ENCODE measurements around the gene ASIC5. TPM values are rescaled to one million over a fixed set of nuclear protein-coding genes. Genes with fewer than 3 reads are reported as not detected.

The ASIC5 gene
- total and polyA plus RNA-seq, 9 donors, result not detected

DNA sequence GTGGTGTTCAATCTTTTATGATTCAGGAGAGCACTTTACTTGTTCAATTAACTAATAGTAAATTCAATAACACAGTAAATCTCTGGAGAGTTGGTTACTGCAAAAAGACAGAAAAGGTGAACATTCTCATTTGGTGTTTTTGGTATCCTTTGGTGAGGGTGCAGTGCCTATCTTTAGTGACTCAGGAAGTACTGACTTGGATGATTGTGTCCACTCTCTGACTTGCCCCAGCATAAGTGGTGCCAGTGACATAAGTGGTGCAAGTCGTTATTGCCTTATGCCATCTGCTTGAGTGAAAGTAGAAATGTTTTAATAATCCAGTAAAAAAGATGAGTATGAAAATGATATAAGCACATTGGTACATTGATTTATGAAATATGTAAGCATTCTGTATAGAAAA, 80.2 kb downstream of the ASIC5 start:
- H3K4me3 ChIP-seq, result no peak overlapping the region
- TF ChIP-seq POLR2A (IDR thresholded peaks at IDR 0.05) (no peak), EP300 (IDR thresholded peaks at IDR 0.05) (no peak)
- TF ChIP-seq, protein P1, sequence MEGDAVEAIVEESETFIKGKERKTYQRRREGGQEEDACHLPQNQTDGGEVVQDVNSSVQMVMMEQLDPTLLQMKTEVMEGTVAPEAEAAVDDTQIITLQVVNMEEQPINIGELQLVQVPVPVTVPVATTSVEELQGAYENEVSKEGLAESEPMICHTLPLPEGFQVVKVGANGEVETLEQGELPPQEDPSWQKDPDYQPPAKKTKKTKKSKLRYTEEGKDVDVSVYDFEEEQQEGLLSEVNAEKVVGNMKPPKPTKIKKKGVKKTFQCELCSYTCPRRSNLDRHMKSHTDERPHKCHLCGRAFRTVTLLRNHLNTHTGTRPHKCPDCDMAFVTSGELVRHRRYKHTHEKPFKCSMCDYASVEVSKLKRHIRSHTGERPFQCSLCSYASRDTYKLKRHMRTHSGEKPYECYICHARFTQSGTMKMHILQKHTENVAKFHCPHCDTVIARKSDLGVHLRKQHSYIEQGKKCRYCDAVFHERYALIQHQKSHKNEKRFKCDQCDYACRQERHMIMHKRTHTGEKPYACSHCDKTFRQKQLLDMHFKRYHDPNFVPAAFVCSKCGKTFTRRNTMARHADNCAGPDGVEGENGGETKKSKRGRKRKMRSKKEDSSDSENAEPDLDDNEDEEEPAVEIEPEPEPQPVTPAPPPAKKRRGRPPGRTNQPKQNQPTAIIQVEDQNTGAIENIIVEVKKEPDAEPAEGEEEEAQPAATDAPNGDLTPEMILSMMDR (IDR thresholded peaks at IDR 0.05), result no peak
- 84 to 90% (median 88%) methylated on average over 1 of the region's 1 CpG for WGBS, 3 donors
- no peak overlapping the region for H3K27ac ChIP-seq
- no peaks in the 10 kb centered on the region for H3K4me1 ChIP-seq (ENCODE audit: insufficient read depth)
- no peak for DNase-seq
- H3K36me3 ChIP-seq, result no peaks in the 10 kb centered on the region
- intact Hi-C loops (cut with DNase I), result loop anchor here in 1 of 4 donors (10.0 kb wide), 1 partner anchor 341 kb away; no protein-coding TSS in a partner anchor
- H3K27me3 ChIP-seq, result no peaks in the 10 kb centered on the region
- H3K9me3 ChIP-seq, result no peaks in the 10 kb centered on the region

DNA sequence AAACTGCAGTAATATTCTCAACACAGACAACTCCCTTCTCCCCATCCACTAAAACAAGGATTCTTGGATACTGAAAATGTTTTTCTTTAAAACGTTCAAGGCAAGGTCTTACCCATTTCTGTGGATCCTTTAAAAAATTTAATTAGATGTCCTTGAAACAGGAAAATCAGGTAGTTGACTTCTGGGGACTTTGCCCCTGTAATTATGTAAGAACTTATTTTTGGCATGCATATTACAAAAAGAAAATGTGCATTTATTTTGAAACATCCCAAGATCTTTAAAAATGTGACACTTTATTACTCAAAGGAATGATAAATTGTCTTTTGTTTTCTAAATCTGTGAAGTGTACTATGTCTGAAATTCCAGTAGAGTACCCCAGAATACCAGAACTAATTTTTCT, 81.4 kb downstream of the ASIC5 start:
- Histone ChIP-seq H3K27ac (no peak overlapping the region), H3K36me3 (no peaks in the 10 kb centered on the region), H3K27me3 (no peaks in the 10 kb centered on the region), H3K9me3 (no peaks in the 10 kb centered on the region), H3K4me1 (ENCODE audit: insufficient read depth) (no peaks in the 10 kb centered on the region), H3K4me3 (no peak overlapping the region)
- TF ChIP-seq EP300 (IDR thresholded peaks at IDR 0.05) (no peak), POLR2A (IDR thresholded peaks at IDR 0.05) (no peak)
- TF ChIP-seq, protein P1 (IDR thresholded peaks at IDR 0.05), result no peak
- intact Hi-C loops (cut with DNase I), result loop anchor here in 1 of 4 donors (10.0 kb wide), 1 partner anchor 340 kb away; no protein-coding TSS in a partner anchor
- no peak for DNase-seq
- 2 to 10% (median 8%) methylated on average over 1 of the region's 1 CpG for WGBS, 3 donors

DNA sequence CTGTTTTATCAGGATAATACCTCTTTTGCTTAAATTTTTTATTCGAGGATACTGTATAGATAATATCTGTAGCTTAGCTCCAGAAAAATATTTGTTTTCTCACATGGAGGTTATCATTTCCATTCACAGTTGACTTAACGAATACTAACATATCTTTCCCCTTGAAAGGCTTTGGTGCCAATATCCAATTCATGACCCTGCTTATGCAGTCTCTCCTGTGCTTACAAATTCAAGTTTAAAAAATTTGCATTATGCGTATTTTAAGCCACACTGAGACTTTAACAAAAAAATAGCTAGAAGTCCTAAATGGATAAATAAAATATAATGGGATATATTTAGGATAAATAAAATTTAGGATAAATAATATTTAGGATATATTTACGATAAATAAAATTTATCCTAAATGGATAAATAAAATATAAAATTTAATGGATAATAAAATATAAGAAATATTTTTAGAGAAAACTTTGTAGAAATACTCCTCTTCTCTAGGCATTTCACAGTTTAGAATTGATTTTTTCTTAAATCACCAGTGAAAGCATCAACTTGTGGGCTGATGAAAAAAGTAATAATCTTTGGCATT, 84.7 kb downstream of the ASIC5 start:
- intact Hi-C loops (cut with DNase I), result loop anchor here in 1 of 4 donors (10.0 kb wide), 1 partner anchor 337 kb away; no protein-coding TSS in a partner anchor
- 92 to 94% (median 93%) methylated on average over 4 of the region's 4 CpGs for WGBS, 3 donors
- Histone ChIP-seq H3K27ac (no peak overlapping the region), H3K9me3 (no peaks in the 10 kb centered on the region), H3K36me3 (no peaks in the 10 kb centered on the region), H3K4me1 (ENCODE audit: insufficient read depth) (no peaks in the 10 kb centered on the region), H3K4me3 (no peak overlapping the region), H3K27me3 (no peaks in the 10 kb centered on the region)
- TF ChIP-seq EP300 (IDR thresholded peaks at IDR 0.05) (no peak), POLR2A (IDR thresholded peaks at IDR 0.05) (no peak)
- TF ChIP-seq, protein P1 (IDR thresholded peaks at IDR 0.05), result no peak
- no peak for DNase-seq

DNA sequence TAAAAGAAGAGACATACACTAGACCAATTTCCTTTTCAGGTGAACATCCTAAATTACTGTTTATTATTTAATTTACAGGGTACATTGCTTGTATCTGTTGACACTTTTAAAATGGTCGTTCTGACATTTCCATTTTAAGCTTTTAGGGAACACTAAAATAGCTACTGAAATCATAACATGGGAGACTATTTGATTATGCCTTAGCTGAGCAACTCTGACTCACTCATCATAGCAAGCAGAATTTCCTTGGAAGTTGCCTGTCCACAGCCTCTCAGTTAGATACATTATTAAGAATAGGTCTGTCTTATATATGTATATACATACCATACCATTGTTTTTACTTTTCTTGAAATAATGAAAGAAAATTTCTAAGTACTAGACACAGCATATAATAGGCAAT, 85.3 kb downstream of the ASIC5 start:
- no peak overlapping the region for H3K27ac ChIP-seq
- no peaks in the 10 kb centered on the region for H3K9me3 ChIP-seq
- H3K4me3 ChIP-seq, result no peak overlapping the region
- TF ChIP-seq, protein P1 (IDR thresholded peaks at IDR 0.05), result no peak
- TF ChIP-seq EP300 (IDR thresholded peaks at IDR 0.05) (no peak), POLR2A (IDR thresholded peaks at IDR 0.05) (no peak)
- H3K36me3 ChIP-seq, result no peaks in the 10 kb centered on the region
- intact Hi-C loops (cut with DNase I), result loop anchor here in 1 of 4 donors (10.0 kb wide), 1 partner anchor 336 kb away; no protein-coding TSS in a partner anchor
- WGBS, 3 donors, result 12 to 40% (median 18%) methylated on average over 1 of the region's 1 CpG
- no peaks in the 10 kb centered on the region for H3K27me3 ChIP-seq
- DNase-seq, result no peak
- no peaks in the 10 kb centered on the region for H3K4me1 ChIP-seq (ENCODE audit: insufficient read depth)

Other genes with a start within 250 kb of the ASIC5 start
- gene GUCY1A1, start 199.4 kb downstream of the ASIC5 start, total RNA-seq, result 10 to 100 TPM in 1 of 7 donors, 1 to 10 TPM in 6; 3.0 to 12.1 (median 6.2) TPM
- 10 to 100 TPM in 1 of 2 donors, 1 to 10 TPM in 1; 6.4 to 26.9 TPM for gene GUCY1A1, start 199.4 kb downstream of the ASIC5 start, polyA plus RNA-seq
- 1 to 10 TPM; 3.6 to 9.2 (median 5.5) TPM for gene GUCY1B1, start 107.3 kb downstream of the ASIC5 start, total RNA-seq
- 10 to 100 TPM in 1 of 2 donors, 1 to 10 TPM in 1; 7.7 to 17.9 TPM for gene GUCY1B1, start 107.3 kb downstream of the ASIC5 start, polyA plus RNA-seq
- under 1 TPM in 4 of 7 donors, not detected in 3; 0.43 to 0.69 (median 0.61) TPM for gene TDO2, start 37.4 kb upstream of the ASIC5 start, total RNA-seq
- gene TDO2, start 37.4 kb upstream of the ASIC5 start, polyA plus RNA-seq, result 1 to 10 TPM in 1 of 2 donors, under 1 TPM in 1; 0.08 to 2.5 TPM
- gene CTSO, start 87.6 kb upstream of the ASIC5 start, total RNA-seq, result 10 to 100 TPM; 12.0 to 28.0 (median 18.5) TPM
- 10 to 100 TPM; 20.6 to 58.3 TPM for gene CTSO, start 87.6 kb upstream of the ASIC5 start, polyA plus RNA-seq

Data from ovary (tissue), 9 donors.